Stimulated activated CD4-positive, alpha-beta T cell treated with anti-CD3 and anti-CD28 coated beads, Interleukin-4, amount 100 ng/mL, for 4 hours (primary cell): ENCODE results near the gene SLC25A44.
A peak's percentile ranks its signal among the peaks of the same experiment; 100 is the strongest.

ENCODE experiments used
- DNase-seq, 2 experiments: peaks; one replicate each; pipeline ENCODE4 v3.0.0-alpha.2; 2020

Gene SLC25A44

DNA sequence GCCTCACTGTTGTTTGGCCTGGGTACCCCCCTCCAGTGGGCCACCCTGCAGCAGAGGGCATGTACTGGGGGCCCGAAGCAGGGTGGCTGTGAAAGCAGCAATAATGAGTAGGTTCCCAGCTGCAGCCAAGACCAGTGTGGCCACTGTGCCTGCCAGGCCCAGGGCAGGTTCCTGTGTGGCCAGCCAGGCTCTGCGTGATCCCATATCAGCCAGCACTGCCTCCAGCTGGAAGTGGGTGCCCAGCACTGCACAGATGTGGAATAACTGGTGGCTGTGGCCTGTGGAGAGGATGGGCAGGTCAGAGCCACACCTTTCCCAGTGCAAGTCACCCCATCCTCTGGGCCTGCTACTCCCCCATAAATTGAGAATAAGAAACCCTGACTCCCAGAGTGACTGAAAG, 50.2 kb downstream of the SLC25A44 start:
- DNase-seq = no peak

- no peak for DNase-seq
These were observed 50.8 kb downstream of the SLC25A44 start for GRCh38 chr1:156244712-156245111.

- DNase-seq = peak in 1 of 2 experiments; percentile 39
These were observed 51.7 kb downstream of the SLC25A44 start for GRCh38 chr1:156245451-156246232.

DNA sequence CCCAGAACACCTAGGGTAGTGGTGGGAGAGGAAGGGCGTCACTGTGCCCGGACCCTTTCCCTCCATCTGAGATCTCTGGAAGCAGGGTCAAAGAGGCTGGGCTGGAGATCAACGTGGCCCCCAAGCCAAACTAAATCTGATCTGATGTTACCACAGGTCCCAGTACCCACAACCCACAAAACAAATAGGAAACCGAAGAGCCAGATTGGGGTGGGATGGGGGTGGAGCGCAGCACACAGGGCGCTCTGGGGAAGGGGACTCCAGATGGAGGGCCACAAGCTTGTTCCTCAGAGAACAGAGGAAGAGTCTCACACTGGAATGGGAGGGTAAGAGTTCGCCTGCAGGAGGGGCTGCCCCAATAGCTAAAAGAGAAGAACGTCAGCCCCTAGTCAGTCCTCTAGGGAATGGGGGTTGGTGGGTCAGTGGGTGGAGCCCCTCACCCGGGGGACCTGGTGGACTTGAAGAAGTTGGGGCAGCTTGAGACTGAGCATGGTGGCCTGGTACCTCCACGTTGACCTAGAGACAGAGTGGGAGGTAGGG, 52.4 kb downstream of the SLC25A44 start:
- DNase-seq = no peak

DNA sequence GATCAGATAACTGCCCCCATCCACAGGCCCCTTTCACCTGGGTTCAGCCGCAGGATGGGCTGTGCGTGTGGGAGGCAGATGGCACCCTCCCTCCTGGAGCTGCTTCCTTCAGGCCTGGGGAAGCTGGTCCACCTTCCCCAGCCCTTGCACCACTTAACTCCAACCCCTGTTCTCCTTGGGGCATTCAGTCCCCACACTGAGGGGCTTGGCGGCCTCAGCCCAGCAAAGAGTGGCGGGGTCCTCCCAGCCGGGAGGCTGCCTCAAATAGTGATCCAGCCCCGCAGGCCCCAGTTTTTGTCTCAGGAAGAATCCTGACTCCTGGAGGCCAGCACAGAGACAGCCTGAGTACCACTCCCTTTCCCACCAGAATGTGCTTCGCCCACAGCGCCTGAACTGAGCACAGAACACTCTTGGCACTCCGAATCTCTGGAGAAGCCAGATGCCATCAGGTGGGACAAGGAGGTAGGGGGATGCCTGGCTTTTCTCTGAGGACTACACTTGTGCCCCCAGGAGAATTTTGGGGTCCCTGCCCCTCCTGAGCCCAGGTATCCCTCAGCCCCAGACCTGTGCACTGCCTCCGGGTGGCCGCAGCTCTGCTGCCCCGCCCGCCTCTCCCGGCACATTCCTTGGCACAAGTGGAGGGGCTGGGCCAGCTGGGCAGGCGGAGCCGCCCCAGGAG, 53.0 kb downstream of the SLC25A44 start:
- DNase-seq = no peak

DNA sequence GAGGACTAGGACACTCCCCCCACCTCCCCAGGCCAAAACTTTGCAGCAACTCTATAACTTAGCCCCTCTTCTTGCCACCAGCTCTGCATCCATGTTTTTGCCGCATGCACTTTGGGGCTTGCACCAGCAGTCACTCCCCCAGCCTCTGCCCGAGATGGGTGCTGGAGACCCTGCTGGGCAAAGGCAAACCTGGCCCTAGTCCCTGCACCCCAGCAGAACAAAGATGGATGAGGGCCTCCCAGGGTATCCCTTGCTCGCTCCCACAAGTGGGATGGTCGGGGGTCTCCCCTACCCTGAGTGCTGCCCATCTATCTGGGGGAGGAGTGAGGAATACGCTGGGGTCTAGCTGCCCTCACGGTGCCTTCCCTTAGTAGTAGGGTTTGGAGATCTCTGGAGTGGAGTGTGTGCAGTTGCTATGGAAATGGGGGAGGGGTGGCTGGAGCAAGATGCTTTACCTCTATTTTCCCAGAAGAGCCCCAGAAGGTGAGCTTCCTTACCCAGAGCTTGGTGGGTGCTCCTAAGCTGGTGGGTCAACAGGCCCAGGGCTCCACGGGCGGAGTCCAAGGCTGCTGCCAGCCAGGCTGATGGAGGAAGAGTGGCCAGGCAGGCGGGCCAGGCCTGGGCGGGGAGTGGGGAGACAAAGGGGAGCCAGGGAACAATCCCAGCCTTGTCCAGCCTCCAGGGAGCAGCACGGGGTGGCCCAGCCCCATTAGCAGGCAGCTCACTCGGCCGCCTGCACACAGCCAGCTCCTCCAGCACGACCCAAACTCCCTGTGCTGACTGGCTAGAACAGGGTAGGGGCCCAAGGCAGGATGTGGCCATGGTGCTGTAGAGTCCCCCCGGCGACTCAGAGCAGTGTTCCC, 53.8 kb downstream of the SLC25A44 start, which contains the start of gene PAQR6:
PAQR6 (minus strand) TSS at position 597 of the 863 bp plus-strand sequence. CDS start 1,325 bp downstream, outside the sequence.
- DNase-seq = no peak

- no peak for DNase-seq
These were observed 54.4 kb downstream of the SLC25A44 start for GRCh38 chr1:156248323-156248683.

DNA sequence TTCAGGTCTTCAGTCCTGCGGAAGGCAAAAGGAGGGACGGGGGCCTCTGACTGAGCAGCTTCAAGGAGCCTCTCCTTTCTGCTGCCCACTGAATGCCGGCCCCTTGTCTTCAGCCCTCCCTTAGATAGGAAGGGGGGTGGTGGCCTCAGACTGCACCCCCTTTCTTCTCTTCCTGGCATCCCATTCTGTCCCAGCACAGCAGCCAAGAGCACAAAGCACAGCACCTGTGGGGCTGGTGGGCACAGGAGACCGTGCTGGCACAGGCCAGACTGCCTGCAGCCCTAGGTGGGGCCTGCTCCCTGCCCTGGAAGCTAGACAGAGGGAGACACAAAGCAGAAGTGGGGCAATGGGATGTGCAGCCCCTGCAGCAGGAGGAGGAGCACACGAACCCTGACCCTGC, 55.7 kb downstream of the SLC25A44 start:
- no peak for DNase-seq

GRCh38 chr1:156251527-156251926, 57.6 kb downstream of the SLC25A44 start:
- no peak for DNase-seq

GRCh38 chr1:156253634-156254033, 59.7 kb downstream of the SLC25A44 start:
- DNase-seq = no peak

- DNase-seq = no peak
These were observed 63.8 kb downstream of the SLC25A44 start for GRCh38 chr1:156257711-156258110.

DNA sequence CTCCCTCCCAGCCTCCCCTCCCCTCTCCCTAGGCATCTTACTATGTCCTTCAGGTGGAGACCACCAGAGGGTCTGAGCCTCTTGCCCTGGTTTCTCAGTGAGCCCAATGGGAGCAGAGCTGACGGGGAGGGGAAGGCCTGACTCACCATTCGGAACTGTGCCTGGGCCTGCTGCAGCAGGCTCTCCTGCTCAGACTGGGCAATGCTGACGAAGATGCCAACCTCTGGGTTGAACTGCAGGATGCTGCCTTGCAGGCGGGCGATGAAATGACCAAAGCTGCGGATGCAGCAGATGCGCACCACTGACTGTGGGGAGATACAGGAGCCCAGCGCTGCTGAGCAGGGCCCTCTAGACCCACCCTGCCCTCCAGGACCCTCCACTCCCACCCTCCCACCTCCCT, 65.0 kb downstream of the SLC25A44 start:
- DNase-seq = no peak

GRCh38 chr1:156259805-156260204, 65.9 kb downstream of the SLC25A44 start:
- DNase-seq = no peak

DNA sequence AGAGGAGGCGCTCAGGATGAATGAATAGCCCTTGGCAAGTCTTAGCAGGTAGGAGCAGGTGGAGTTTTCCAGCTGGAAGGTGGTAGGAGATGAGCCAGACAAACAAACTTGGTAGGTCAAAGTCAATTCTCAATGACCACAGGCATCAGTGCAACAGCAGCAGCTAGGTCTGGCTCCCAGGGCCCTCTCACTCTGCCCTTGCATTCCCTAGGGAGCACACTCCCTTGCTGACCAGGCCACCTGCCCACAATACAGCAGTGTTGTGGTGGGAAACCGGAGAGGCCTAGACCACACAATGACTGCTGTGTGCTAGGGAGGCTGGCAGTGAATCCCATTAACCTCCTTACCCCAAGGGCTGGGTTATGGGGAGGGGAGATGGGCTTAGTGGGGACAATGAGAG, 67.0 kb downstream of the SLC25A44 start:
- DNase-seq = no peak
